GM12873 (cell line): Measurements from ENCODE around the gene SYT5.

Experiments used
- CTCF ChIP-seq: IDR thresholded peaks from 2 replicates; pipeline ENCODE4 v1.5.1; 2012; ENCODE audit warnings: low read depth, mild to moderate bottlenecking, moderate library complexity, low read length, control low read depth; ENCODE audit not compliant: insufficient read depth; ENCODE audit errors: missing control alignments

Gene SYT5

GRCh38 chr19:55179606-55180484 lies at the start of gene SYT5:
Gene SYT5, minus strand, starts transcription at chr19:55180289. Its CDS starts 1,248 bp downstream, at chr19:55179041.
- TF ChIP-seq CTCF = no peak

- TF ChIP-seq CTCF = no peak
Measured at GRCh38 chr19:55229789-55230182, 49.7 kb upstream of the SYT5 start.

GRCh38 chr19:55229145-55229788 lies 49.2 kb upstream of the SYT5 start:
- TF ChIP-seq CTCF = no peak

GRCh38 chr19:55228403-55229031 lies 48.4 kb upstream of the SYT5 start, which contains the start of gene TMEM86B:
Gene TMEM86B, minus strand, starts transcription at chr19:55228763. Its CDS starts 22 bp downstream, at chr19:55228741.
- TF ChIP-seq CTCF = no peak

GRCh38 chr19:55228015-55228391 lies 47.9 kb upstream of the SYT5 start:
- no peak for TF ChIP-seq CTCF

- TF ChIP-seq CTCF = no peak
Measured at GRCh38 chr19:55227241-55228014, 47.3 kb upstream of the SYT5 start.
